Measurements from ENCODE around the gene CNOT8.

The CNOT8 gene

DNA sequence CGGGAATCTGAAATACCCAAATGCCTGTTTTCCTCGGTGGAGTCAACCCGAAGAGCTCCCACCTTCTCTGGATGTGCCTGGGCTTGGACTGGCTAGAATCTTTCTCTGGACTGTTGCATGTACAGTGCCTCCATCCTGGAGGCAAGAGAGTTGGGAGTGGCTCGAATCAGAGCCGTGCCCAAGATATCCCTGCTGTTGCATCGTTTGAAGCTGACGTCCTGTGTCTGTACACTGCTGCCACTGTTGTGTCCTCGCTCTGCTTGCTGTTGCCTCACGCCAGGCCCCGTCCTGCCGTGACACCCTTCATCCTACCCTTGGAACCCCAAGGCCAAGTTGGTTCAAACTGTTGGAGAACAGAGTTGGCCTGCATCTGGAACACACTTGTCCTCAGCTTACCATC is 43.4 kb upstream of the CNOT8 start:
- TF ChIP-seq, protein P1, sequence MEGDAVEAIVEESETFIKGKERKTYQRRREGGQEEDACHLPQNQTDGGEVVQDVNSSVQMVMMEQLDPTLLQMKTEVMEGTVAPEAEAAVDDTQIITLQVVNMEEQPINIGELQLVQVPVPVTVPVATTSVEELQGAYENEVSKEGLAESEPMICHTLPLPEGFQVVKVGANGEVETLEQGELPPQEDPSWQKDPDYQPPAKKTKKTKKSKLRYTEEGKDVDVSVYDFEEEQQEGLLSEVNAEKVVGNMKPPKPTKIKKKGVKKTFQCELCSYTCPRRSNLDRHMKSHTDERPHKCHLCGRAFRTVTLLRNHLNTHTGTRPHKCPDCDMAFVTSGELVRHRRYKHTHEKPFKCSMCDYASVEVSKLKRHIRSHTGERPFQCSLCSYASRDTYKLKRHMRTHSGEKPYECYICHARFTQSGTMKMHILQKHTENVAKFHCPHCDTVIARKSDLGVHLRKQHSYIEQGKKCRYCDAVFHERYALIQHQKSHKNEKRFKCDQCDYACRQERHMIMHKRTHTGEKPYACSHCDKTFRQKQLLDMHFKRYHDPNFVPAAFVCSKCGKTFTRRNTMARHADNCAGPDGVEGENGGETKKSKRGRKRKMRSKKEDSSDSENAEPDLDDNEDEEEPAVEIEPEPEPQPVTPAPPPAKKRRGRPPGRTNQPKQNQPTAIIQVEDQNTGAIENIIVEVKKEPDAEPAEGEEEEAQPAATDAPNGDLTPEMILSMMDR (IDR thresholded peaks at IDR 0.05; ENCODE audit: unreplicated experiment in 3 of 3), result no peak
- Mint-ChIP-seq H3K4me1 (peaks cover 10% of the 10 kb centered on the region), H3K4me3 (no peak overlapping the region), H3K27ac (peak overlapping the region in 1 of 3 experiments; percentile 69), H3K9me3 (no peaks in the 10 kb centered on the region), H3K36me3 (ENCODE audit: low read depth) (peaks cover 88% of the 10 kb centered on the region), H3K27me3 (ENCODE audit: low read depth) (no peaks in the 10 kb centered on the region)

DNA sequence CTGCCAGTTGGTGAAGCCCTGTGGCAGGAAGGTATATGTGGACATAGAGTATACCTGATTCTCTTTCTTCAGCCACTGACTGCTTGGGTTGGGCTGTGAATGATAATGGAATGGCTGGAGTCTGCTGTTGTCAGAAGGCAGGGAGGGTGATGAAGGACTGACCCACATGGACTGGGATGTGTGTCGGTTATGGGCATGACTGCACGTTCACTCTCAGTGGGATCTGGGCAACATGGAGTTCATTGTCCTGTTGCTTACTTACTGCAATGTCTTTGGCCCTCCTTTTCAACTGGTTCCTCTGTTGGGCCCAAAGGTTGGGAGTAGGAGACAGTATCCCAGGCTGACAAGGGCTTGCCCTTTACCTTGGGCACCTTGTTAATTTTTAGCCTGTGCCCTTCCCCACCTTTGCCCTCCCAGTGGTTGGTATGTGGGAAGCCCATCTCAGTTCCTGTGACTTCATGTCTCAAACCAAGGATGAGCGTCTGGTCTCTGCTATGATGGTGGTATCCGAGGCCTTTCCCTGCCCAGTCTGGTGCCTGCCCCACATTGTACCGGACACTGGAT is 42.7 kb upstream of the CNOT8 start:
- Mint-ChIP-seq H3K27me3 (ENCODE audit: low read depth) (no peaks in the 10 kb centered on the region), H3K27ac (peak overlapping the region in 1 of 3 experiments; percentile 69), H3K36me3 (ENCODE audit: low read depth) (peaks cover 89% of the 10 kb centered on the region), H3K4me3 (no peak overlapping the region), H3K4me1 (peaks cover 10% of the 10 kb centered on the region), H3K9me3 (no peaks in the 10 kb centered on the region)
- TF ChIP-seq, protein P1 (IDR thresholded peaks at IDR 0.05; ENCODE audit: unreplicated experiment in 3 of 3), result no peak

DNA sequence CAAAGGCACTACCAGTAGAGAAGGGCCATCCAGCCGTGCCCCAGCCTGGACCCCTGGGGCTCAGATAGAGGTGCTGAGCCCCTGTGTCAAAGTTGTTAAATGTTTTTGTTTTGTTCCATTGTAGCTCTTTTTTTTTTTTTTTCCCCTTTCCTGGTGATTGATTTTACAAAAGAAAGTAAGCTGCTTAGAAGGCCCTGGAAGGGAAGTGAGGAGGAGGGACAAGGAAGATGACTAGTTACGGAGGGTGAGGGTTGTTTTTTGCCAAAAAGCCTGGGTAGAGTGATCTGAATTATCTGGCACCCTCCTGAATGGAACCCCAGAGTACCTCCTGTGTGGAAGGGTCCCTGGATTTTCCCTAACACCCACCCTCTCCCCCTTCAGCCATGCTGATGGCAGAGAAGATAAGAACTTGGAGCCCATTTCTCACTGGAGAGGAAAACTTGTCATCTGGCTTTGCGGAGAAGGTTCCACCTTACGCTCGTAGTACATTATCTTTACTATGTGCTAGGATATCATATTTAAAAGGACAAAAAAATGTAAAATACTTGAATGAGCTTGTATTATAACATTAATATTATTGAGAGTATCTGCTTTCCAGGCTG is 41.4 kb upstream of the CNOT8 start:
- Mint-ChIP-seq H3K36me3 (ENCODE audit: low read depth) (peaks cover 89% of the 10 kb centered on the region), H3K9me3 (no peaks in the 10 kb centered on the region), H3K4me1 (peaks cover 17% of the 10 kb centered on the region), H3K4me3 (no peak overlapping the region), H3K27me3 (ENCODE audit: low read depth) (no peaks in the 10 kb centered on the region), H3K27ac (no peak overlapping the region)
- TF ChIP-seq, protein P1 (IDR thresholded peaks at IDR 0.05; ENCODE audit: unreplicated experiment in 3 of 3), result no peak

DNA sequence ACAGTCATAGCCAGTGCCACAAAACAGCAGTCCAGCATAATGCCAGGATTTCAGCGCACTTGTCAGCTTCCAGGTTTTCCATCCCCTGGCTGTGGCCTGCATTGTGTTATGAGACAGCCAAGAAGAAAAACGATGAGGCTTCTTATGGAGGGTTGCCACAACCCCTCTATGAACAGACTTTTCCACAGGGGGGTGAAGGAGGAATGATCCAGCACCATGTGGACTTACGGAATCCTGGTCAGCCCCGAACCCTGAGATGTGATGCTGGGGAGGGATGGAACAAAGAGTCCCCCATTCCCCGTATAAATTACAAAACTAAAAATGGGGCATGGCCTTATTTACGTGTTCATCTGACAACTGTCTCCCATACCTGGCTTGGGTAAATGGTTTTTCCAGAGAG is 40.6 kb upstream of the CNOT8 start:
- H3K36me3 Mint-ChIP-seq (ENCODE audit: low read depth), result peaks cover 90% of the 10 kb centered on the region
- H3K4me3 Mint-ChIP-seq, result no peak overlapping the region
- peaks cover 25% of the 10 kb centered on the region for H3K4me1 Mint-ChIP-seq
- TF ChIP-seq, protein P1 (IDR thresholded peaks at IDR 0.05; ENCODE audit: unreplicated experiment in 3 of 3), result no peak
- no peaks in the 10 kb centered on the region for H3K9me3 Mint-ChIP-seq
- no peak overlapping the region for H3K27ac Mint-ChIP-seq
- no peaks in the 10 kb centered on the region for H3K27me3 Mint-ChIP-seq (ENCODE audit: low read depth)

DNA sequence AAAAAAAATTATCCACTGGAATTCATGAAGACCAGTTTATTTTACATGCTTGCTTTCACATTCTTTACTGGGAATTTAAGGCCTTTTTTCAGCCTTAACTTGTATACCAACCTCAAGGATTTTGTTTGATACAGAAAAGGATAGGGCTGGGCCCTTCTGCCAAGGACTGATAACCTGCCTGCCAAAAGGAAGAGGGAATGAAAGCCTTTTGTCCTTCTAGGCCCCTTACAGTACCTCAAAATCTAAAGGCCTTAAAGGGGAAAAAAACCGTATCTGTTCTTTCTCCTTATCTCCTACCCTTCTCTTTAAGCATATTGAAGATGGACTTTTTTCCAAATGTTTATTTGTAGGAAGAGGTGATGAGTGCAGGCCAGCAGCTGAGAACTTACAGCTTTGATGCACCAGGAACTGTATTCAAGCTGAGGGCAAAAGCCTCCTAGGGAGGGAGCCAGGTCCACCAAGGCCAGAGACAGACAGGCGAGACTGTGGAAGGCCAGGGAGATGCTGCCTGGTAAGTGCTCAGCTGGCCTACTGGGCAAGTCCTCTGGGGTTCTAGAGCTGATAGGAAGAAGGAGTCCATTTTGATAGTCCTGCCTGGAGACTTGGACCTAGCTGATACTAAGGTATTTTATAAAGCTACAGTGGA is 39.8 kb upstream of the CNOT8 start:
- H3K4me1 Mint-ChIP-seq, result peaks cover 25% of the 10 kb centered on the region
- peaks cover 88% of the 10 kb centered on the region for H3K36me3 Mint-ChIP-seq (ENCODE audit: low read depth)
- peak overlapping the region in 1 of 3 experiments; percentile 51 for H3K27ac Mint-ChIP-seq
- TF ChIP-seq, protein P1 (IDR thresholded peaks at IDR 0.05; ENCODE audit: unreplicated experiment in 3 of 3), result no peak
- no peak overlapping the region for H3K4me3 Mint-ChIP-seq
- no peaks in the 10 kb centered on the region for H3K27me3 Mint-ChIP-seq (ENCODE audit: low read depth)
- no peaks in the 10 kb centered on the region for H3K9me3 Mint-ChIP-seq
